ENCODE measurements around the gene C3orf18. TPM values are rescaled to one million over a fixed set of nuclear protein-coding genes. Genes with fewer than 3 reads are reported as not detected.

Gene C3orf18
- total RNA-seq, 2 donors from 2014 or later, result 2.4 to 2.9 TPM

GRCh38 chr3:50551681-50552435 is 15.7 kb downstream of the C3orf18 start:
- Histone ChIP-seq H3K27ac (no peak overlapping the region), H3K36me3 (no peaks in the 10 kb centered on the region), H3K9ac (ENCODE audit: low read depth in 2 of 2, low read length in 2 of 2) (no peak overlapping the region), H3K27me3 (no peaks in the 10 kb centered on the region), H3K9me3 (no peaks in the 10 kb centered on the region), H3K4me3 (no peak overlapping the region), H3K4me1 (no peaks in the 10 kb centered on the region)
- DNase-seq, result no peak
- intact Hi-C loops (cut with DNase I), result no loop called here
- TF ChIP-seq, protein P1, sequence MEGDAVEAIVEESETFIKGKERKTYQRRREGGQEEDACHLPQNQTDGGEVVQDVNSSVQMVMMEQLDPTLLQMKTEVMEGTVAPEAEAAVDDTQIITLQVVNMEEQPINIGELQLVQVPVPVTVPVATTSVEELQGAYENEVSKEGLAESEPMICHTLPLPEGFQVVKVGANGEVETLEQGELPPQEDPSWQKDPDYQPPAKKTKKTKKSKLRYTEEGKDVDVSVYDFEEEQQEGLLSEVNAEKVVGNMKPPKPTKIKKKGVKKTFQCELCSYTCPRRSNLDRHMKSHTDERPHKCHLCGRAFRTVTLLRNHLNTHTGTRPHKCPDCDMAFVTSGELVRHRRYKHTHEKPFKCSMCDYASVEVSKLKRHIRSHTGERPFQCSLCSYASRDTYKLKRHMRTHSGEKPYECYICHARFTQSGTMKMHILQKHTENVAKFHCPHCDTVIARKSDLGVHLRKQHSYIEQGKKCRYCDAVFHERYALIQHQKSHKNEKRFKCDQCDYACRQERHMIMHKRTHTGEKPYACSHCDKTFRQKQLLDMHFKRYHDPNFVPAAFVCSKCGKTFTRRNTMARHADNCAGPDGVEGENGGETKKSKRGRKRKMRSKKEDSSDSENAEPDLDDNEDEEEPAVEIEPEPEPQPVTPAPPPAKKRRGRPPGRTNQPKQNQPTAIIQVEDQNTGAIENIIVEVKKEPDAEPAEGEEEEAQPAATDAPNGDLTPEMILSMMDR (IDR thresholded peaks at IDR 0.05), result no peak

DNA sequence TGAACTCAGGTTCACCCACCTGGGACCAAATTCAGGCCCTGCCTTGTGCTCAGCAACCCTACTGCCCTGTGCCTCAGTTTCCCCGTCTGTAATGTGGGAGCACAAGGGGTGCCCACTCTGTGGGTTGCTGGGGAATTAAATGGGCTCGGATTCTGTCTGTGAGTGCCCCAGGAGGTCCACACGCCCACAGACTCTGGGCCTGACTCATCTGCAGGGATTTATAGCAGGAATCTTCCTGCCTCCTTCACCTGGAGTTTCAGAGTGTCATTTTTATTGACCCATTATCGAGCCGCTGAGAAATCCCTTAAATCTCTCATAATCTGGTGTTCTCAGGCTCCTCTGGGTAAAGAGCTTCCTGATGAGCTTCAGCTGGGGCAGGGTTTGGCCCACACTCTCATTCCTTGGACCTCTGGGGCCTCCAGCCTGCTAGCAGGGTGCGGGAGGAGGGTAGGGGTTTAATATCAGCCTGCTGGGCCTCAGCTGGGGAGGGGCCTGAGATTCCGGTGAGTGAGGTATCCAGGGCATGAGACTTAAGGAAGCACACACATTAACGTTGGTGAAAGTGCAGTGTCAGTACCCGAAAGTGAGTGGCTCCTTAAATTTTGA is 16.4 kb downstream of the C3orf18 start:
- H3K36me3 ChIP-seq, result no peaks in the 10 kb centered on the region
- H3K9ac ChIP-seq (ENCODE audit: low read depth in 2 of 2, low read length in 2 of 2), result no peak overlapping the region
- no peak overlapping the region for H3K4me3 ChIP-seq
- DNase-seq, result no peak
- H3K9me3 ChIP-seq, result no peaks in the 10 kb centered on the region
- H3K27ac ChIP-seq, result no peak overlapping the region
- TF ChIP-seq, protein P1 (IDR thresholded peaks at IDR 0.05), result no peak
- no peaks in the 10 kb centered on the region for H3K4me1 ChIP-seq
- no peaks in the 10 kb centered on the region for H3K27me3 ChIP-seq
- intact Hi-C loops (cut with DNase I), result no loop called here

- no peaks in the 10 kb centered on the region for H3K36me3 ChIP-seq
- H3K27me3 ChIP-seq, result no peaks in the 10 kb centered on the region
- no peaks in the 10 kb centered on the region for H3K9me3 ChIP-seq
- peak; percentile 63 for DNase-seq
- H3K4me1 ChIP-seq, result no peaks in the 10 kb centered on the region
- no peak overlapping the region for H3K9ac ChIP-seq (ENCODE audit: low read depth in 2 of 2, low read length in 2 of 2)
- H3K4me3 ChIP-seq, result no peak overlapping the region
- TF ChIP-seq, protein P1 (IDR thresholded peaks at IDR 0.05), result peak; percentile 80
- H3K27ac ChIP-seq, result no peak overlapping the region
- intact Hi-C loops (cut with DNase I), result no loop called here
These were observed 17.3 kb downstream of the C3orf18 start for GRCh38 chr3:50550079-50550736.

- no peak overlapping the region for H3K4me3 ChIP-seq
- no peak for DNase-seq
- TF ChIP-seq, protein P1 (IDR thresholded peaks at IDR 0.05), result no peak
- no peaks in the 10 kb centered on the region for H3K9me3 ChIP-seq
- H3K27ac ChIP-seq, result no peak overlapping the region
- H3K27me3 ChIP-seq, result no peaks in the 10 kb centered on the region
- intact Hi-C loops (cut with DNase I), result loop anchor here (5.0 kb wide), 1 partner anchor 182 kb away; no protein-coding TSS in a partner anchor
- H3K4me1 ChIP-seq, result no peaks in the 10 kb centered on the region
- no peaks in the 10 kb centered on the region for H3K36me3 ChIP-seq
- H3K9ac ChIP-seq (ENCODE audit: low read depth in 2 of 2, low read length in 2 of 2), result no peak overlapping the region
These were observed 18.3 kb downstream of the C3orf18 start for GRCh38 chr3:50549226-50549625.

- DNase-seq, result no peak
- intact Hi-C loops (cut with DNase I), result loop anchor here (5.0 kb wide), 1 partner anchor 178 kb away; no protein-coding TSS in a partner anchor
- no peak overlapping the region for H3K27ac ChIP-seq
- H3K36me3 ChIP-seq, result no peaks in the 10 kb centered on the region
- no peak overlapping the region for H3K4me3 ChIP-seq
- H3K4me1 ChIP-seq, result no peaks in the 10 kb centered on the region
- H3K27me3 ChIP-seq, result no peaks in the 10 kb centered on the region
- H3K9ac ChIP-seq (ENCODE audit: low read depth in 2 of 2, low read length in 2 of 2), result no peak overlapping the region
- TF ChIP-seq, protein P1 (IDR thresholded peaks at IDR 0.05), result no peak
- H3K9me3 ChIP-seq, result no peaks in the 10 kb centered on the region
These were observed 21.8 kb downstream of the C3orf18 start for GRCh38 chr3:50545781-50546180.
